Stimulated activated CD8-positive, alpha-beta memory T cell treated with anti-CD3 and anti-CD28 coated beads, Interleukin-15, amount 100 ng/mL, for 1 hour (primary cell): ENCODE data around the gene KCNQ1.

Experiments
- DNase-seq: peaks from one replicate; pipeline ENCODE4 v3.0.0-alpha.2; 2020; ENCODE audit warnings: low read depth

KCNQ1 gene

GRCh38 chr11:2838676-2839294 lies 394.0 kb downstream of the KCNQ1 start:
- DNase-seq, result no peak

GRCh38 chr11:2839395-2839943 lies 394.7 kb downstream of the KCNQ1 start:
- DNase-seq, result no peak

- DNase-seq, result no peak
Observed at GRCh38 chr11:2841411-2842190, 396.8 kb downstream of the KCNQ1 start.

- no peak for DNase-seq
Observed at GRCh38 chr11:2842876-2843275, 398.1 kb downstream of the KCNQ1 start.

- no peak for DNase-seq
Observed at GRCh38 chr11:2843551-2843950, 398.7 kb downstream of the KCNQ1 start.

GRCh38 chr11:2844116-2844842 lies 399.5 kb downstream of the KCNQ1 start:
- DNase-seq, result no peak

- no peak for DNase-seq
Observed at GRCh38 chr11:2844996-2845395, 400.2 kb downstream of the KCNQ1 start.

GRCh38 chr11:2846056-2846455 lies 401.2 kb downstream of the KCNQ1 start:
- DNase-seq, result no peak

GRCh38 chr11:2846470-2846869 lies 401.7 kb downstream of the KCNQ1 start:
- DNase-seq, result no peak

- no peak for DNase-seq
Observed at GRCh38 chr11:2847561-2847960, 402.8 kb downstream of the KCNQ1 start.

GRCh38 chr11:2848497-2848896 lies 403.7 kb downstream of the KCNQ1 start:
- DNase-seq, result no peak

GRCh38 chr11:2849994-2850770 lies 405.4 kb downstream of the KCNQ1 start:
- DNase-seq, result no peak

- DNase-seq, result no peak
Observed at GRCh38 chr11:2853401-2853800, 408.6 kb downstream of the KCNQ1 start.

- DNase-seq, result no peak
Observed at GRCh38 chr11:2853997-2854560, 409.3 kb downstream of the KCNQ1 start.

GRCh38 chr11:2855162-2855561 lies 410.4 kb downstream of the KCNQ1 start:
- no peak for DNase-seq

GRCh38 chr11:2857276-2857675 lies 412.5 kb downstream of the KCNQ1 start:
- no peak for DNase-seq

GRCh38 chr11:2857918-2858317 lies 413.1 kb downstream of the KCNQ1 start:
- DNase-seq, result no peak

- DNase-seq, result no peak
Observed at GRCh38 chr11:2858995-2859698, 414.3 kb downstream of the KCNQ1 start.

GRCh38 chr11:2859699-2860037 lies 414.9 kb downstream of the KCNQ1 start:
- no peak for DNase-seq

- no peak for DNase-seq
Observed at GRCh38 chr11:2860636-2861035, 415.8 kb downstream of the KCNQ1 start.
